Measurements from ENCODE around the gene ZNF664.

The ZNF664 gene

DNA sequence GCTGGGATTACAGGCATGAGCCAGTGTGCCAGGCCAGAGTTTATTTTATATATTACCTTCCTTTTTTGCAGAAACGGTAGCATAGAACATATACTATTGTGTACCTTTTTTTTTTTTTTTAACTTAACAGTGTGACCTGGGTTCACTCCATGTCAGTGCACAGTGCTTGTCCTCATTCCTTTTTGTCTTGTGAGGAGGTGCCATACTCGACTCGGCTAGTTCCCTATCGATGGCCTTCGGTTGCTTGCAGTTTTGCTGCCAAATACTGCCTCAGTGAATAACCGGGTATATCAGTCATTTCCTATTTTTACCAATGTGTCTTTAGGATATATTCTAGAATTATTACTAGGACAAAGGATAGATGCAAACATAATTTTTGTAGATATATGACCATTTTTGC is 36.8 kb downstream of the ZNF664 start:
- H3K27ac ChIP-seq (ENCODE audit: low read length), result no peak overlapping the region
- no peak for TF ChIP-seq EZH2 (IDR thresholded peaks at IDR 0.05; ENCODE audit: borderline replicate concordance, low read depth, low read length, severe bottlenecking)
- TF ChIP-seq, protein P1, sequence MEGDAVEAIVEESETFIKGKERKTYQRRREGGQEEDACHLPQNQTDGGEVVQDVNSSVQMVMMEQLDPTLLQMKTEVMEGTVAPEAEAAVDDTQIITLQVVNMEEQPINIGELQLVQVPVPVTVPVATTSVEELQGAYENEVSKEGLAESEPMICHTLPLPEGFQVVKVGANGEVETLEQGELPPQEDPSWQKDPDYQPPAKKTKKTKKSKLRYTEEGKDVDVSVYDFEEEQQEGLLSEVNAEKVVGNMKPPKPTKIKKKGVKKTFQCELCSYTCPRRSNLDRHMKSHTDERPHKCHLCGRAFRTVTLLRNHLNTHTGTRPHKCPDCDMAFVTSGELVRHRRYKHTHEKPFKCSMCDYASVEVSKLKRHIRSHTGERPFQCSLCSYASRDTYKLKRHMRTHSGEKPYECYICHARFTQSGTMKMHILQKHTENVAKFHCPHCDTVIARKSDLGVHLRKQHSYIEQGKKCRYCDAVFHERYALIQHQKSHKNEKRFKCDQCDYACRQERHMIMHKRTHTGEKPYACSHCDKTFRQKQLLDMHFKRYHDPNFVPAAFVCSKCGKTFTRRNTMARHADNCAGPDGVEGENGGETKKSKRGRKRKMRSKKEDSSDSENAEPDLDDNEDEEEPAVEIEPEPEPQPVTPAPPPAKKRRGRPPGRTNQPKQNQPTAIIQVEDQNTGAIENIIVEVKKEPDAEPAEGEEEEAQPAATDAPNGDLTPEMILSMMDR (IDR thresholded peaks at IDR 0.05; ENCODE audit: borderline replicate concordance, extremely low read depth, low read length, poor library complexity, severe bottlenecking), result no peak
- no peaks in the 10 kb centered on the region for H3K27me3 ChIP-seq (ENCODE audit: insufficient read depth, low read length, poor library complexity)
- no peaks in the 10 kb centered on the region for H3K4me1 ChIP-seq (ENCODE audit: insufficient read depth, low read length)
- peaks cover 10% of the 10 kb centered on the region; the same call in 1 of the 2 replicates for H3K79me2 ChIP-seq (ENCODE audit: insufficient read depth, low read length)
- ATAC-seq (ENCODE audit: insufficient read depth, low read depth) (no peak), DNase-seq (no peak)
- no peaks in the 10 kb centered on the region for H3K9me3 ChIP-seq (ENCODE audit: insufficient read depth, low read length, severe bottlenecking)
- H3K9ac ChIP-seq (ENCODE audit: low read depth, low read length), result no peak overlapping the region
- no peak overlapping the region for H2AFZ ChIP-seq (ENCODE audit: low read depth, low read length)
- H3K4me3 ChIP-seq (ENCODE audit: low read depth in 1 of 2, low read length in 2 of 2), result no peak overlapping the region
- peaks cover 51% of the 10 kb centered on the region for H3K36me3 ChIP-seq (ENCODE audit: insufficient read depth, low read length)
- no peak overlapping the region for H3K4me2 ChIP-seq (ENCODE audit: insufficient read depth, low read length)
- peaks cover 19% of the 10 kb centered on the region for H4K20me1 ChIP-seq (ENCODE audit: insufficient read depth, low read length)

DNA sequence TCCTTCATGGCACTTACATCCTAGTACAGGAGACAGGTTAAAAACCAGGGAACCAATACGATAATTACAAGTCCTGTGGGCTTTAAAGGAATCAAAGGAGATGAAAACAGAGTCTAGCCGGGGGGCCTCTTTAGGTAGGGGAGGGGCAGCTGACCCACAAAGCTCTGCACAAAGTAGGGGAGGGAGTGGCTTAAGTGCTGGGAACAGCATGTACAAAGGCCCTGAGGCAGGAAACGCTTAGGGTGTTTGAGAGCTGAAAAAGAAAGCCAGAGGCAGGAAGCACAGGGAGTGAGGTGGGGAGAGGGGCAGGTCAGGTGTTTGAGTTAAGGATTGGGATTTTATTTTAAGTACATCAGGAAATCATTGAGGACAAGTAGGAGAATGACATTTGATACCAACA is 37.7 kb downstream of the ZNF664 start:
- H3K4me3 ChIP-seq (ENCODE audit: low read depth in 1 of 2, low read length in 2 of 2), result no peak overlapping the region
- ATAC-seq (ENCODE audit: insufficient read depth, low read depth) (no peak), DNase-seq (peak; percentile 12)
- H3K27me3 ChIP-seq (ENCODE audit: insufficient read depth, low read length, poor library complexity), result no peaks in the 10 kb centered on the region
- peaks cover 48% of the 10 kb centered on the region for H3K36me3 ChIP-seq (ENCODE audit: insufficient read depth, low read length)
- H3K27ac ChIP-seq (ENCODE audit: low read length), result no peak overlapping the region
- no peak overlapping the region for H3K4me2 ChIP-seq (ENCODE audit: insufficient read depth, low read length)
- no peak overlapping the region for H2AFZ ChIP-seq (ENCODE audit: low read depth, low read length)
- H3K79me2 ChIP-seq (ENCODE audit: insufficient read depth, low read length), result peaks cover 7% of the 10 kb centered on the region; the same call in 1 of the 2 replicates
- no peak overlapping the region for H3K9ac ChIP-seq (ENCODE audit: low read depth, low read length)
- no peak for TF ChIP-seq EZH2 (IDR thresholded peaks at IDR 0.05; ENCODE audit: borderline replicate concordance, low read depth, low read length, severe bottlenecking)
- TF ChIP-seq, protein P1 (IDR thresholded peaks at IDR 0.05; ENCODE audit: borderline replicate concordance, extremely low read depth, low read length, poor library complexity, severe bottlenecking), result no peak
- H3K4me1 ChIP-seq (ENCODE audit: insufficient read depth, low read length), result no peaks in the 10 kb centered on the region
- H3K9me3 ChIP-seq (ENCODE audit: insufficient read depth, low read length, severe bottlenecking), result no peaks in the 10 kb centered on the region
- H4K20me1 ChIP-seq (ENCODE audit: insufficient read depth, low read length), result peaks cover 17% of the 10 kb centered on the region

DNA sequence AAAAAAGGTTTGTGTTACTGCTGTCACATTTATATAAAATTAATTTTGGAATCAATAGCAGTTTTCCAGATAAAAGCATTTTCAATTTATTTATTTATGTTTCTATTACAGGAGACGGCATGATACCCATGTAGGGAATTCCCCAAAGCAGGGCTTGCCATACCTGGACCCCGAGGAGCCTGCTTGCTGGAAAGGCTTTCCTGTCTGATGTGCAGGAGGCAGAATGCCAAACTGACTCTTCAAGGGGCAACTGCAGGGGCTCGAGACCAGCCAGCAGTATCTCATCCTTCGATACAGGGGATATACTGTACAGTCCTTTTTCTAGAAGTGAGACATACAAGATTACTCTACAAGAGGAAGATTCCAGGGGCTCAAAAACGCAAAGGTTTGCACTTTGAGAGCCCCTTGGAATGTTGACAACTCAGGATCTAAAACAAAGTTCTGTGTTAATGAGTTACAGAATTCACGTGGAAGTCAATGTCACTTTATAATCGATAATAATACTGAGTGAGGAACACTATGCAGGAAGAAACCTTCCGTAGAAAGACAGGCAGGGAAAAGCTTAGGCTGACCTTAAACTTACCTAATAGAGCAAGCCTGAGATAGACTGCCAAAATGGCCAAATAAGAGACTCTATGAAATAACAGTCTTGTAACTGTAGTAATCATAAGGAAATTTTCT is 38.6 kb downstream of the ZNF664 start:
- DNase-seq (no peak), ATAC-seq (ENCODE audit: insufficient read depth, low read depth) (no peak)
- H3K27me3 ChIP-seq (ENCODE audit: insufficient read depth, low read length, poor library complexity), result no peaks in the 10 kb centered on the region
- H3K4me1 ChIP-seq (ENCODE audit: insufficient read depth, low read length), result no peaks in the 10 kb centered on the region
- no peak overlapping the region for H2AFZ ChIP-seq (ENCODE audit: low read depth, low read length)
- peaks cover 39% of the 10 kb centered on the region for H3K36me3 ChIP-seq (ENCODE audit: insufficient read depth, low read length)
- no peak overlapping the region for H3K4me2 ChIP-seq (ENCODE audit: insufficient read depth, low read length)
- H3K9me3 ChIP-seq (ENCODE audit: insufficient read depth, low read length, severe bottlenecking), result no peaks in the 10 kb centered on the region
- H3K9ac ChIP-seq (ENCODE audit: low read depth, low read length), result no peak overlapping the region
- no peak overlapping the region for H3K4me3 ChIP-seq (ENCODE audit: low read depth in 1 of 2, low read length in 2 of 2)
- H4K20me1 ChIP-seq (ENCODE audit: insufficient read depth, low read length), result peaks cover 11% of the 10 kb centered on the region
- no peak overlapping the region for H3K27ac ChIP-seq (ENCODE audit: low read length)
- peaks cover 7% of the 10 kb centered on the region; the same call in 1 of the 2 replicates for H3K79me2 ChIP-seq (ENCODE audit: insufficient read depth, low read length)
- TF ChIP-seq, protein P1 (IDR thresholded peaks at IDR 0.05; ENCODE audit: borderline replicate concordance, extremely low read depth, low read length, poor library complexity, severe bottlenecking), result no peak
- no peak for TF ChIP-seq EZH2 (IDR thresholded peaks at IDR 0.05; ENCODE audit: borderline replicate concordance, low read depth, low read length, severe bottlenecking)

All from DND-41 (cell line).